ENCODE results near the gene CD209. TPM values are rescaled to one million over a fixed set of nuclear protein-coding genes. Genes with fewer than 3 reads are reported as not detected.

Gene CD209
- total RNA-seq, 2 donors from 2014 or later = 6.8 to 14.2 TPM

GRCh38 chr19:7699003-7699402, 48.3 kb downstream of the CD209 start:
- Histone ChIP-seq H3K36me3 (no peaks in the 10 kb centered on the region), H3K27me3 (replicated peaks; ENCODE audit: insufficient read depth) (no peaks in the 10 kb centered on the region), H3K9me3 (no peaks in the 10 kb centered on the region), H3K27ac (no peak overlapping the region), H3K4me1 (ENCODE audit: control insufficient read depth in 1 of 2, low read depth in 2 of 2) (no peaks in the 10 kb centered on the region), H3K4me3 (no peak overlapping the region)
- DNase-seq (ENCODE audit: low spot score) (no peak), ATAC-seq (ENCODE audit: insufficient number of reproducible peaks, low FRiP score, low read depth) (no peak)
- no peak for TF ChIP-seq CTCF (IDR thresholded peaks at IDR 0.05)

- Histone ChIP-seq H3K4me3 (no peak overlapping the region), H3K9me3 (no peaks in the 10 kb centered on the region), H3K36me3 (no peaks in the 10 kb centered on the region), H3K27ac (no peak overlapping the region), H3K27me3 (replicated peaks; ENCODE audit: insufficient read depth) (no peaks in the 10 kb centered on the region), H3K4me1 (ENCODE audit: control insufficient read depth in 1 of 2, low read depth in 2 of 2) (no peaks in the 10 kb centered on the region)
- no peak for TF ChIP-seq CTCF (IDR thresholded peaks at IDR 0.05)
- DNase-seq (ENCODE audit: low spot score) = no peak
- ATAC-seq (ENCODE audit: insufficient number of reproducible peaks, low FRiP score, low read depth) = no peak
Measured at GRCh38 chr19:7698583-7698982, 48.8 kb downstream of the CD209 start.

- no peak overlapping the region for H3K27ac ChIP-seq
- no peaks in the 10 kb centered on the region for H3K4me1 ChIP-seq (ENCODE audit: control insufficient read depth in 1 of 2, low read depth in 2 of 2)
- H3K4me3 ChIP-seq = no peak overlapping the region
- no peaks in the 10 kb centered on the region for H3K36me3 ChIP-seq
- TF ChIP-seq CTCF (IDR thresholded peaks at IDR 0.05) = no peak
- H3K27me3 ChIP-seq (replicated peaks; ENCODE audit: insufficient read depth) = no peaks in the 10 kb centered on the region
- ATAC-seq (ENCODE audit: insufficient number of reproducible peaks, low FRiP score, low read depth) (no peak), DNase-seq (ENCODE audit: low spot score) (no peak)
- no peaks in the 10 kb centered on the region for H3K9me3 ChIP-seq
Measured at GRCh38 chr19:7697721-7698287, 49.5 kb downstream of the CD209 start.

GRCh38 chr19:7694499-7694898, 52.8 kb downstream of the CD209 start:
- TF ChIP-seq CTCF (IDR thresholded peaks at IDR 0.05) = no peak
- no peaks in the 10 kb centered on the region for H3K27me3 ChIP-seq (replicated peaks; ENCODE audit: insufficient read depth)

GRCh38 chr19:7692417-7693088, 54.8 kb downstream of the CD209 start:
- H3K4me3 ChIP-seq = no peak overlapping the region
- H3K36me3 ChIP-seq = no peaks in the 10 kb centered on the region
- TF ChIP-seq CTCF (IDR thresholded peaks at IDR 0.05) = no peak
- no peaks in the 10 kb centered on the region for H3K9me3 ChIP-seq
- ATAC-seq (ENCODE audit: insufficient number of reproducible peaks, low FRiP score, low read depth) = no peak
- no peaks in the 10 kb centered on the region for H3K27me3 ChIP-seq (replicated peaks; ENCODE audit: insufficient read depth)
- DNase-seq (ENCODE audit: low spot score) = no peak
- H3K27ac ChIP-seq = no peak overlapping the region
- H3K4me1 ChIP-seq (ENCODE audit: control insufficient read depth in 1 of 2, low read depth in 2 of 2) = no peaks in the 10 kb centered on the region

More at GRCh38 chr19:7694499-7694898, 52.8 kb downstream of the CD209 start:
- no peaks in the 10 kb centered on the region for H3K4me1 ChIP-seq (ENCODE audit: control insufficient read depth in 1 of 2, low read depth in 2 of 2)
- H3K27ac ChIP-seq = no peak overlapping the region
- DNase-seq (ENCODE audit: low spot score) (no peak), ATAC-seq (ENCODE audit: insufficient number of reproducible peaks, low FRiP score, low read depth) (no peak)
- no peaks in the 10 kb centered on the region for H3K9me3 ChIP-seq
- no peak overlapping the region for H3K4me3 ChIP-seq
- H3K36me3 ChIP-seq = no peaks in the 10 kb centered on the region
